ENCODE measurements around the gene ARTN.

The ARTN gene

GRCh38 chr1:43893006-43893405 lies 40.6 kb upstream of the ARTN start:
- TF ChIP-seq TAF1 (IDR thresholded peaks at IDR 0.05; ENCODE audit: low read depth) (no peak), CEBPB (IDR thresholded peaks at IDR 0.05) (no peak), FOXM1 (IDR thresholded peaks at IDR 0.05; ENCODE audit: borderline replicate concordance, low read depth) (no peak), YY1 (IDR thresholded peaks at IDR 0.05; ENCODE audit: low read depth) (no peak), EP300 (IDR thresholded peaks at IDR 0.05; ENCODE audit: borderline replicate concordance) (no peak)

GRCh38 chr1:43898981-43899380 lies 34.6 kb upstream of the ARTN start:
- no peak for TF ChIP-seq NFIC (IDR thresholded peaks at IDR 0.05)

DNA sequence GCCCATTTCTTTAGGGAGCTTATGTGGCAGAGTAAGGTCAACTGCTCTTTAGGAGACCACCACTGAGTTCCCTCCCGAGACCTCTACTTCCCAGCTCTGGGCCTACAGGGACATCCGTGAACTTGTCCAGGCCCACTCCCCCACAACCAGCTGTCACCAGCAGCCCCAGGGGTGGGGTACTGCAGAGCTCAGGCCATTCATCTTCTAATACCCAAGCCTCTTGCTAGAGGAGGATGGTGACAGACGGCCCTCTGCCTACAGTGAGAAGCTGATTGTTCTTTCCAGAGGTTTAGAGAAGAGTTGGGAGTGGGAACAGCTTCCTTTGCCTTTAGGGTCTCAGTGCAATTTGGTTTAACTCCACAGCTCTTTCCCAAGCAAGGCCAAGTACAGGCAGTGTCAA lies 33.2 kb upstream of the ARTN start:
- TF ChIP-seq FOXM1 (IDR thresholded peaks at IDR 0.05; ENCODE audit: borderline replicate concordance, low read depth): no peak

- TF ChIP-seq FOXM1 (IDR thresholded peaks at IDR 0.05; ENCODE audit: borderline replicate concordance, low read depth) (no peak), ZBTB7A (IDR thresholded peaks at IDR 0.05; ENCODE audit: low read depth) (no peak), CREB1 (IDR thresholded peaks at IDR 0.05; ENCODE audit: low read depth) (no peak)
Observed at GRCh38 chr1:43901196-43901961, 32.2 kb upstream of the ARTN start.

DNA sequence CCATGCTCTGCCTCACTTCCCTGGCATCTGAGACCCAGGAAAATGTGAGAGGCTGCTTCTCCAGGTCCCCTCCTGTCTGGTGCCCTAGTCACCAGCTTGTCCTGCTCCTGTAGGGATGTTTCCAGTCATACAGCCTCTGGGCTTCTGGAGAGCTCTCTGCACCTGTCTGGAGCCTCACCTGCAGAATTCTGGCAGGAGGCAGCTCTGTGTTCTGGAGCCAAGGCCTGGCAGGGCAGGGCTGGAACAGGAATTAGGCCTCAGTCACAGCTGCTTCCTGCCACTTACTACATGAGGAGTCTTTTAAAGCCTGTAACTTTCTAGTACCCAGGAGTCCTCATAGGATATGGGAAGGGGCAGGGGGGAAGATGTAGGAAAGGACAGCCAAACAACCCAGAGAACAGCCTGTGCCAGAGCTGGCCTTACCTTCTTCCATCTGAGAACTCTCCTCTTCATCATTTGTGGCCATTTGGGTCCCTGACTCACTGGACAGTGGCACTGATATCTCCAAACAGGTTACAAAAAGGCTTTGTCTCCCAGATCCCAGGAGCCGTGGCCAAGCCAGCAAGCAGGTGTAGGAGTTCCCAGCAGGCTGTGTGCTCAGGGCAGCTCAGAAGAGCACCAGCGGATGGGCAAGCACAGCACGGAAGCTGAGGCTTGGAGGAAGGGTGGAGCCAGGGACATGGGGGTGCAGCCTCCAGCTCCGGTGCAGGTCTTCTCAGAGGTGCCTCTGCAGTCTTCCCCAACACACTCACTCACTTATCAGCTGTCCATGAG lies 31.4 kb upstream of the ARTN start:
- TF ChIP-seq FOXM1 (IDR thresholded peaks at IDR 0.05; ENCODE audit: borderline replicate concordance, low read depth) (no peak), ZBTB7A (IDR thresholded peaks at IDR 0.05; ENCODE audit: low read depth) (no peak), RAD21 (IDR thresholded peaks at IDR 0.05; ENCODE audit: low read depth) (no peak), TEAD4 (IDR thresholded peaks at IDR 0.05) (no peak)

DNA sequence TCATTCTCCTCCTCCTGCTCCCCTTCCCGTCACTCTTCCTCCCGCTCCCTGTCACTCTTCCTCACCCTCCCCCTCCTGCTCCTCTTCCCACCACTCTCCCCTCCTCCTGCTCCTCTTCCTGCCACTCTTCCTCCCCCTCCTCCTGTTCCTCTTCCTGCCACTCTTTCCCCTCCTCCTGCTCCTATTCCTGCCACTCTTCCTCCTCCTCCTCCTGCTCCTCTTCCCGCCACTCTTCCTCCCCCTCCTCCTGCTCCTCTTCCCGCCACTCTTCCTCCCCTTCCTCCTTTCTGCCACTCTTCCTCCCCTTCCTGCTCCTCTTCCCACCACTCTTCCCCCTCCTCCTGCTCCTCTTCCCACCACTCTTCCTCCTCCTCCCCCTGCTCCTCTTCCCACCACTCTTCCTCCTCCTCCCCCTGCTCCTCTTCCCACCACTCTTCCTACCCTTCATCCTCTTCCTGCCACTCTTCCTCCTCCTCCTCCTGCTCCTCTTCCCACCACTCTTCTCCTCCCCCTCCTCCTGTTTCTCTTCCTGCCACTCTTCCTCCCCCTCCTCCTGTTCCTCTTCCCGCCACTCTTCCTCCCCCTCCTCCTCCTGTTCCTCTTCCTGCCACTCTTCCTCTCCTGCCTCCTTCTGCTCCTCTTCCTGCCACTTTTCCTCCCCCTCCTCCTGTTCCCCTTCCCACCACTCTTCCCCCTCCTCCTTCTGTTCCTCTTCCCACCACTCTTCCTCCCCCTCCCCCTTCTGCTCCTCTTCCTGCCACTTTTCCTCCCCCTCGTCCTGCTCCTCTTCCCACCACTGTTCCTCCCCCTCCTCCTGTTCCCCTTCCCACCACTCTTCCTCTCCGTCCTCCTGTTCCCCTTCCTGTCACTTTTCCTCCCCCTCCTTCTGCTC lies 28.7 kb upstream of the ARTN start:
- TF ChIP-seq TEAD4 (IDR thresholded peaks at IDR 0.05): no peak
- no peak for TF ChIP-seq NFIC (IDR thresholded peaks at IDR 0.05)
- no peak for TF ChIP-seq CEBPB (IDR thresholded peaks at IDR 0.05)
- no peak for TF ChIP-seq MAX (IDR thresholded peaks at IDR 0.05)
- TF ChIP-seq RAD21 (IDR thresholded peaks at IDR 0.05; ENCODE audit: low read depth): no peak
- TF ChIP-seq FOXM1 (IDR thresholded peaks at IDR 0.05; ENCODE audit: borderline replicate concordance, low read depth): no peak
- TF ChIP-seq TCF12 (IDR thresholded peaks at IDR 0.05; ENCODE audit: low read depth): no peak
- no peak for TF ChIP-seq EGR1 (IDR thresholded peaks at IDR 0.05)
- TF ChIP-seq CREB1 (IDR thresholded peaks at IDR 0.05; ENCODE audit: low read depth): no peak
- TF ChIP-seq YY1 (IDR thresholded peaks at IDR 0.05; ENCODE audit: low read depth): no peak
- no peak for TF ChIP-seq EP300 (IDR thresholded peaks at IDR 0.05; ENCODE audit: borderline replicate concordance)
- TF ChIP-seq, protein P1, sequence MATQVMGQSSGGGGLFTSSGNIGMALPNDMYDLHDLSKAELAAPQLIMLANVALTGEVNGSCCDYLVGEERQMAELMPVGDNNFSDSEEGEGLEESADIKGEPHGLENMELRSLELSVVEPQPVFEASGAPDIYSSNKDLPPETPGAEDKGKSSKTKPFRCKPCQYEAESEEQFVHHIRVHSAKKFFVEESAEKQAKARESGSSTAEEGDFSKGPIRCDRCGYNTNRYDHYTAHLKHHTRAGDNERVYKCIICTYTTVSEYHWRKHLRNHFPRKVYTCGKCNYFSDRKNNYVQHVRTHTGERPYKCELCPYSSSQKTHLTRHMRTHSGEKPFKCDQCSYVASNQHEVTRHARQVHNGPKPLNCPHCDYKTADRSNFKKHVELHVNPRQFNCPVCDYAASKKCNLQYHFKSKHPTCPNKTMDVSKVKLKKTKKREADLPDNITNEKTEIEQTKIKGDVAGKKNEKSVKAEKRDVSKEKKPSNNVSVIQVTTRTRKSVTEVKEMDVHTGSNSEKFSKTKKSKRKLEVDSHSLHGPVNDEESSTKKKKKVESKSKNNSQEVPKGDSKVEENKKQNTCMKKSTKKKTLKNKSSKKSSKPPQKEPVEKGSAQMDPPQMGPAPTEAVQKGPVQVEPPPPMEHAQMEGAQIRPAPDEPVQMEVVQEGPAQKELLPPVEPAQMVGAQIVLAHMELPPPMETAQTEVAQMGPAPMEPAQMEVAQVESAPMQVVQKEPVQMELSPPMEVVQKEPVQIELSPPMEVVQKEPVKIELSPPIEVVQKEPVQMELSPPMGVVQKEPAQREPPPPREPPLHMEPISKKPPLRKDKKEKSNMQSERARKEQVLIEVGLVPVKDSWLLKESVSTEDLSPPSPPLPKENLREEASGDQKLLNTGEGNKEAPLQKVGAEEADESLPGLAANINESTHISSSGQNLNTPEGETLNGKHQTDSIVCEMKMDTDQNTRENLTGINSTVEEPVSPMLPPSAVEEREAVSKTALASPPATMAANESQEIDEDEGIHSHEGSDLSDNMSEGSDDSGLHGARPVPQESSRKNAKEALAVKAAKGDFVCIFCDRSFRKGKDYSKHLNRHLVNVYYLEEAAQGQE (IDR thresholded peaks at IDR 0.05; ENCODE audit: low read depth): no peak
- TF ChIP-seq ZBTB7A (IDR thresholded peaks at IDR 0.05; ENCODE audit: low read depth): no peak
- TF ChIP-seq, protein P2, sequence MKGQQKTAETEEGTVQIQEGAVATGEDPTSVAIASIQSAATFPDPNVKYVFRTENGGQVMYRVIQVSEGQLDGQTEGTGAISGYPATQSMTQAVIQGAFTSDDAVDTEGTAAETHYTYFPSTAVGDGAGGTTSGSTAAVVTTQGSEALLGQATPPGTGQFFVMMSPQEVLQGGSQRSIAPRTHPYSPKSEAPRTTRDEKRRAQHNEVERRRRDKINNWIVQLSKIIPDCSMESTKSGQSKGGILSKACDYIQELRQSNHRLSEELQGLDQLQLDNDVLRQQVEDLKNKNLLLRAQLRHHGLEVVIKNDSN (IDR thresholded peaks at IDR 0.05): no peak
- TF ChIP-seq TAF1 (IDR thresholded peaks at IDR 0.05; ENCODE audit: low read depth): no peak

DNA sequence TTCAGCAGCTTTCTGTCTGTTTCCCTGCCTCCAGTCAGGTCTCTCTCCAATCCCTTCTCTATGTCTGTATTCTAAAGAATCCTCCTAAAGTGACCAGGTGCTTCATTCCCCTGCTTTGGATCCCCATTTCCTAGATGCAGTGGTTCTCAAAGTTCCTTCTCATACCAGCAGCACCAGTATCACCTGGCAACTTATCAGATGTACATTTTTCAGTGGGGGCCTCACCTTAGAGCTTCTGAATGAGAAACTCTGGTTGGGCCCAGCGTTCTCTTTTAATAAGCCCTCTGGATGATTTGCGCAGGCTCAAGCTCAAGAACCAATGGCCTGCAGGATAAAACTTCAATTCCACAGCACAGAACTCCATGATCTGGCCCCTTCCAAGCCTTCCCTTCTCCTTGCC lies 25.4 kb upstream of the ARTN start:
- TF ChIP-seq EP300 (IDR thresholded peaks at IDR 0.05; ENCODE audit: borderline replicate concordance) (no peak), MAX (IDR thresholded peaks at IDR 0.05) (no peak), CEBPB (IDR thresholded peaks at IDR 0.05) (no peak), ZBTB7A (IDR thresholded peaks at IDR 0.05; ENCODE audit: low read depth) (no peak), FOXM1 (IDR thresholded peaks at IDR 0.05; ENCODE audit: borderline replicate concordance, low read depth) (no peak), TCF12 (IDR thresholded peaks at IDR 0.05; ENCODE audit: low read depth) (no peak), YY1 (IDR thresholded peaks at IDR 0.05; ENCODE audit: low read depth) (no peak), NFIC (IDR thresholded peaks at IDR 0.05) (no peak), RAD21 (IDR thresholded peaks at IDR 0.05; ENCODE audit: low read depth) (no peak), TAF1 (IDR thresholded peaks at IDR 0.05; ENCODE audit: low read depth) (no peak), CREB1 (IDR thresholded peaks at IDR 0.05; ENCODE audit: low read depth) (no peak), TEAD4 (IDR thresholded peaks at IDR 0.05) (no peak), EGR1 (IDR thresholded peaks at IDR 0.05) (no peak)
- TF ChIP-seq, protein P1 (IDR thresholded peaks at IDR 0.05; ENCODE audit: low read depth): no peak
- TF ChIP-seq, protein P2 (IDR thresholded peaks at IDR 0.05): no peak
